Adrenal gland (tissue), 12 donors: Measurements from ENCODE around the gene MUC22. TPM values are rescaled to one million over a fixed set of nuclear protein-coding genes. Genes with fewer than 3 reads are reported as not detected.

Experiments
- DNase-seq, 7 donors: peaks; one replicate each; pipeline ENCODE4 v3.0.0-alpha.2; 2019 to 2020
- H3K27ac ChIP-seq, 5 donors: fragments of 200-600 bp; sonication (generic) in 4 of 5; 1 replicate in 3 of 5; 2 replicates in 2 of 5; pipeline versions ENCODE4 v1.5.1 to v1.8.0; 2016 to 2020; ENCODE audit warnings: mild to moderate bottlenecking in 1 of 5
- H3K27me3 ChIP-seq: fragments of 200-600 bp; 2 replicates; pipeline ENCODE4 v1.8.0; 2021
- H3K36me3 ChIP-seq, 2 donors: fragments of 200-600 bp; replicated peaks in 1 of 2; 1 replicate in 1 of 2; 2 replicates in 1 of 2; pipeline versions ENCODE4 v1.5.1 to v1.8.0; 2018 to 2022
- H3K4me1 ChIP-seq, 2 donors: fragments of 200-600 bp; replicated peaks in 1 of 2; 1 replicate in 1 of 2; 2 replicates in 1 of 2; pipeline versions ENCODE4 v1.5.1 to v1.8.0; 2018 to 2021
- H3K4me3 ChIP-seq, 4 donors: fragments of 200-600 bp; sonication (generic) in 3 of 4; one replicate each; pipeline ENCODE4 v1.5.1; 2016 to 2018
- H3K9me3 ChIP-seq, 3 donors: fragments of 200-600 bp; sonication (generic) in 1 of 3; replicated peaks in 1 of 3; 1 replicate in 2 of 3; 2 replicates in 1 of 3; pipeline versions ENCODE4 v1.5.1 to v1.8.0; 2016 to 2021
- CTCF ChIP-seq, 6 experiments: fragments of 450-650 bp in 4 of 6; fragments of 200-600 bp in 2 of 6; sonication (generic) in 1 of 6; IDR thresholded peaks; 1 replicate in 5 of 6; 2 replicates in 1 of 6; pipeline versions ENCODE4 v1.5.1 to v1.8.0; 2016 to 2021; ENCODE audit warnings: antibody characterized with exemption in 6 of 6, mild to moderate bottlenecking in 2 of 6, moderate library complexity in 1 of 6
- POLR2A ChIP-seq, 2 donors: fragments of 450-650 bp; IDR thresholded peaks; one replicate each; pipeline ENCODE4 v1.6.1; 2017; ENCODE audit warnings: antibody characterized with exemption in 2 of 2, mild to moderate bottlenecking in 2 of 2, moderate library complexity in 1 of 2
- WGBS, 4 donors: extraction: QIAGEN DNeasy Blood & Tissue Kit in 2 of 4; methylation state at CpG; one replicate each; pipeline versions ENCODE4 v1.1.5 to v1.1.7; 2013 to 2017; 5-methylcytosine and 5-hydroxymethylcytosine counted together
- intact Hi-C, 2 donors: fragments of 100-400 bp; cut with DNase I; formaldehyde crosslinking; loops; one replicate each; pipeline versions ENCODE4 v1.14.1 to v1.15.0; 2022 to 2023
- polyA plus RNA-seq, 3 donors: library from polyadenylated mRNA; stranded (reverse); fragments of 200-250 nt in 2 of 3; fragments of 350-450 nt in 1 of 3; fragmentation: Illumina TruSeq in 1 of 3; extraction: RNeasy Lipid Tissue Mini Kit (QIAGEN cat#74804) in 1 of 3; gene quantifications; one replicate each; pipeline ENCODE4 v1.2.3, GENCODE V29; 2013 to 2014
- total RNA-seq, 9 donors: library from RNA; depleted of rRNA in 4 of 9; stranded (reverse); fragments of >200 nt in 4 of 9; fragments of 120-200 nt in 1 of 9; fragmentation: NEBNext Ultra II Directional in 1 of 9; extraction: Animal tissue kit (Norgen Biotek cat#: 25700) in 1 of 9; gene quantifications; one replicate each; pipeline versions ENCODE4 v1.1.0 to v1.2.4, GENCODE V29; 2013 to 2023
- donor health status: healthy with polysubstance abuse.
- donor health status: Bipolar disorder and iron deficiency.
- donor health status: DM: yes; HTN: yes; CAD: no.
- donor health status: DM: no; HTN: no; CAD: no.
- donor health status: DM: no; HTN: no; CAD: no.
- donor health status: DM: yes; HTN: yes; CAD: no.

The MUC22 gene
- total and polyA plus RNA-seq, 12 donors, result not detected

DNA sequence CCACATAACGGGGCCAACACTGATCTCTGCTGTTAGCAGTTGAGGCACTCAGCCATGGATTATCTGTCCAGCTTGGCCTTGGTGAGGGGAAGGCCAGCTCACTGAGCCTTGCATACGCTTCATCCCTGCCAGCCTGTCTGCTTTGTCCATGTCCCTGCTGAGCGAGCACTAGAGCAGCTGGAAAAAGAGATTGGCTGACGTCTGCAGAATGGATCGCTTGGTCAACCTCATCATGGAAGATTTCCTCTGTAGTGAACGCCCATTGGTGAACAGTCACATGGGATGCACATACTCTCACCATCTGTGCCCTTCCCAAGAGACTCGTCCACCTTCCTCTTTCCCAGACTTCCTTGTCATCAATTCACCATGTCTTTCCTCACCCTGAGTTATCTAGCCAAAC lies 26.9 kb downstream of the MUC22 start:
- intact Hi-C loops, result no loop called here
- DNase-seq, result peak in 2 of 7 donors; percentile 13 to 22
- H3K27me3 ChIP-seq, result peaks cover 4% of the 10 kb centered on the region
- H3K36me3 ChIP-seq, result no peaks in the 10 kb centered on the region
- no peaks in the 10 kb centered on the region for H3K9me3 ChIP-seq
- no peak overlapping the region for H3K4me3 ChIP-seq
- WGBS, 4 donors, result 52 to 63% (median 61%) methylated on average over 7 of the region's 7 CpGs
- no peaks in the 10 kb centered on the region for H3K4me1 ChIP-seq
- TF ChIP-seq POLR2A (IDR thresholded peaks at IDR 0.05) (no peak), CTCF (IDR thresholded peaks at IDR 0.05) (no peak)
- H3K27ac ChIP-seq, result no peak overlapping the region

DNA sequence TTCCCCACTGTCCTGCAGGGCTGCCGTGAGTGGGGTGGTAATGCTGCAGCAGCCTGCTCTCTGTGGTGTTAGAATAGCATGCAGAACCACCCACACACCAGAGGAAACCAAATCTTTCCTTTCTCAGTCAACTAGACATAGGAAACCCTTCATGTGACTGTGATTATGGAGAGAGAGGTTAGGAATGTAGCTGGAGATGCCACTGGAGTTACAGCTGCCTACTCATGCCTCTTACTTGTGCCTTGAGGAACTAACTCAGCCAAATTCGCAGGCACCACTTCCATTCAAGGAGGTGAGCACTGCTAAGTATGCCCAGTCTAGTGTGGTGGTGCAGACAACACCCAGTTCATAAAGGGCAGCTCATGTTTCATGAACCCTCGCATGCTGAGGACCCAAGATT lies 27.4 kb downstream of the MUC22 start:
- intact Hi-C loops, result no loop called here
- H3K4me1 ChIP-seq, result no peaks in the 10 kb centered on the region
- TF ChIP-seq CTCF (IDR thresholded peaks at IDR 0.05), result no peak
- TF ChIP-seq POLR2A (IDR thresholded peaks at IDR 0.05), result no peak
- H3K4me3 ChIP-seq, result no peak overlapping the region
- 53 to 64% (median 58%) methylated on average over 2 to 3 of the region's 3 CpGs for WGBS, 4 donors
- H3K9me3 ChIP-seq, result no peaks in the 10 kb centered on the region
- no peaks in the 10 kb centered on the region for H3K36me3 ChIP-seq
- no peak overlapping the region for H3K27ac ChIP-seq
- H3K27me3 ChIP-seq, result peaks cover 4% of the 10 kb centered on the region
- no peak for DNase-seq

- Histone ChIP-seq H3K9me3 (no peaks in the 10 kb centered on the region), H3K4me1 (no peaks in the 10 kb centered on the region), H3K4me3 (no peak overlapping the region), H3K27me3 (peaks cover 4% of the 10 kb centered on the region), H3K36me3 (no peaks in the 10 kb centered on the region), H3K27ac (no peak overlapping the region)
- 77 to 89% (median 84%) methylated on average over 8 of the region's 8 CpGs for WGBS, 4 donors
- no peak for DNase-seq
- intact Hi-C loops, result no loop called here
- TF ChIP-seq POLR2A (IDR thresholded peaks at IDR 0.05) (no peak), CTCF (IDR thresholded peaks at IDR 0.05) (no peak)
These were observed 28.3 kb downstream of the MUC22 start for GRCh38 chr6:31038559-31038958.

- no peak overlapping the region for H3K27ac ChIP-seq
- no peak for DNase-seq
- intact Hi-C loops, result loop anchor here in 1 of 2 donors (5.0 kb wide), 1 partner anchor 124 kb away; no protein-coding TSS in a partner anchor
- H3K36me3 ChIP-seq, result no peaks in the 10 kb centered on the region
- H3K9me3 ChIP-seq, result no peaks in the 10 kb centered on the region
- peaks cover 4% of the 10 kb centered on the region for H3K27me3 ChIP-seq
- no peaks in the 10 kb centered on the region for H3K4me1 ChIP-seq
- H3K4me3 ChIP-seq, result no peak overlapping the region
- TF ChIP-seq POLR2A (IDR thresholded peaks at IDR 0.05), result no peak
- TF ChIP-seq CTCF (IDR thresholded peaks at IDR 0.05), result no peak
- 75 to 78% (median 77%) methylated on average over 7 of the region's 7 CpGs for WGBS, 4 donors
These were observed 30.5 kb downstream of the MUC22 start for GRCh38 chr6:31040801-31041200.
